GM12874 (cell line): Measurements from ENCODE around the gene YKT6.

Experiments used
- CTCF ChIP-seq: IDR thresholded peaks from 2 replicates; pipeline ENCODE4 v1.5.1; 2011; ENCODE audit warnings: low read depth, mild to moderate bottlenecking, control low read depth, low read length, moderate library complexity; ENCODE audit not compliant: insufficient read depth

Gene YKT6

GRCh38 chr7:44200699-44201461 lies at the start of gene YKT6:
TSS of gene YKT6 (plus strand) at chr7:44200978. CDS start at chr7:44201136, 158 bp downstream.
- TF ChIP-seq CTCF = peak; percentile 65

GRCh38 chr7:44151956-44152355 lies 48.8 kb upstream of the YKT6 start:
- no peak for TF ChIP-seq CTCF

- no peak for TF ChIP-seq CTCF
These were observed 47.5 kb upstream of the YKT6 start for GRCh38 chr7:44152971-44153947.

GRCh38 chr7:44153948-44154335 lies 46.8 kb upstream of the YKT6 start:
- no peak for TF ChIP-seq CTCF

- TF ChIP-seq CTCF = no peak
These were observed 46.1 kb upstream of the YKT6 start for GRCh38 chr7:44154703-44155102.

- TF ChIP-seq CTCF = no peak
These were observed 45.3 kb upstream of the YKT6 start for GRCh38 chr7:44155191-44156185.
